ENCODE results near the gene CDON.
A peak's percentile ranks its signal among the peaks of the same experiment; 100 is the strongest.

CDON gene

GRCh38 chr11:126082251-126083109 is 19.8 kb upstream of the CDON start:
- no peak for DNase-seq

GRCh38 chr11:126081915-126082250 is 19.2 kb upstream of the CDON start:
- DNase-seq: no peak

GRCh38 chr11:126080161-126080941 is 17.7 kb upstream of the CDON start:
- no peak for DNase-seq

GRCh38 chr11:126079621-126080124 is 17.0 kb upstream of the CDON start:
- no peak for DNase-seq

- DNase-seq: no peak
Observed at GRCh38 chr11:126076641-126077040, 14.0 kb upstream of the CDON start.

- no peak for DNase-seq
Observed at GRCh38 chr11:126072801-126073594, 10.3 kb upstream of the CDON start.

GRCh38 chr11:126072141-126072741 is 9.6 kb upstream of the CDON start:
- DNase-seq: no peak

- no peak for DNase-seq
Observed at GRCh38 chr11:126063507-126063852, 814 bp upstream of the CDON start.

GRCh38 chr11:126061707-126062678 is 673 bp downstream of the CDON start:
- DNase-seq: peak; percentile 14

- no peak for DNase-seq
Observed at GRCh38 chr11:126060757-126061171, 1.9 kb downstream of the CDON start.

- DNase-seq: no peak
Observed at GRCh38 chr11:126059238-126059781, 3.4 kb downstream of the CDON start.

GRCh38 chr11:126058105-126058874 is 4.4 kb downstream of the CDON start:
- no peak for DNase-seq

- no peak for DNase-seq
Observed at GRCh38 chr11:126054882-126055281, 7.8 kb downstream of the CDON start.

- no peak for DNase-seq
Observed at GRCh38 chr11:126054408-126054807, 8.3 kb downstream of the CDON start.

- no peak for DNase-seq
Observed at GRCh38 chr11:126053415-126054286, 9.0 kb downstream of the CDON start.

GRCh38 chr11:126051117-126051516 is 11.5 kb downstream of the CDON start:
- DNase-seq: no peak

GRCh38 chr11:126049159-126049558 is 13.5 kb downstream of the CDON start:
- no peak for DNase-seq

- no peak for DNase-seq
Observed at GRCh38 chr11:126048197-126048596, 14.5 kb downstream of the CDON start.

- no peak for DNase-seq
Observed at GRCh38 chr11:126046570-126047195, 16.0 kb downstream of the CDON start.

All from effector CD4-positive, alpha-beta T cell (primary cell).